Measurements from ENCODE around the gene ADAMTSL5. TPM values are rescaled to one million over a fixed set of nuclear protein-coding genes. Genes with fewer than 3 reads are reported as not detected.
A peak's percentile ranks its signal among the peaks of the same experiment; 100 is the strongest.

Gene ADAMTSL5
- total and polyA plus RNA-seq, 2 of the 13 experiments (the other 11 are each of a cell fraction or from before 2014, with no cell fraction given): 0.60 to 2.7 TPM

GRCh38 chr19:1478934-1479707, 33.7 kb downstream of the ADAMTSL5 start, which contains the start of gene C19orf25 (continued):
- TF ChIP-seq ZNF124 (CRISPR knock-in tag; IDR thresholded peaks at IDR 0.05) (0 out of 2 replicates have a peak, but pooled peaks have one; percentile 18), KLF13 (CRISPR knock-in tag; IDR thresholded peaks at IDR 0.05) (0 out of 2 replicates have a peak, but pooled peaks have one; percentile 27), SALL2 (CRISPR knock-in tag; IDR thresholded peaks at IDR 0.05) (no peak), ZBTB2 (CRISPR knock-in tag; IDR thresholded peaks at IDR 0.05; ENCODE audit: low read depth) (peak; percentile 83), FOXC1 (CRISPR knock-in tag; IDR thresholded peaks at IDR 0.05; ENCODE audit: borderline replicate concordance) (no peak; the same call in 1 of the 2 replicates), ZNF33B (CRISPR knock-in tag; IDR thresholded peaks at IDR 0.05) (peak; percentile 51; the same call in 1 of the 2 replicates), HMGA1 (CRISPR knock-in tag; conservative IDR thresholded peaks at IDR 0.05) (no peak), DNMT1 (CRISPR knock-in tag; IDR thresholded peaks at IDR 0.05) (peak; percentile 49; the same call in 1 of the 2 replicates), RFX1 (IDR thresholded peaks at IDR 0.05) (no peak), TEAD3 (CRISPR knock-in tag; optimal IDR thresholded peaks at IDR 0.05; ENCODE audit: borderline replicate concordance) (no peak), NCOA2 (CRISPR knock-in tag; IDR thresholded peaks at IDR 0.05) (no peak; the same call in 1 of the 2 replicates), FOSL2 (CRISPR knock-in tag; IDR thresholded peaks at IDR 0.05) (peak; percentile 13; the same call in 1 of the 2 replicates), NR2C2 (CRISPR knock-in tag; IDR thresholded peaks at IDR 0.05; ENCODE audit: borderline replicate concordance) (no peak; the same call in 1 of the 2 replicates), TERF1 (CRISPR knock-in tag; IDR thresholded peaks at IDR 0.05) (no peak), USF2 (IDR thresholded peaks at IDR 0.05; ENCODE audit: low read depth, low read length) (peak; percentile 92), USF2 (CRISPR knock-in tag; IDR thresholded peaks at IDR 0.05; ENCODE audit: borderline replicate concordance) (peak; percentile 95; the same call in 1 of the 2 replicates), ZNF780A (CRISPR knock-in tag; IDR thresholded peaks at IDR 0.05) (0 out of 2 replicates have a peak, but pooled peaks have one; percentile 37), GPN1 (CRISPR knock-in tag; IDR thresholded peaks at IDR 0.05; ENCODE audit: borderline replicate concordance) (no peak)
- TF ChIP-seq, protein P1, sequence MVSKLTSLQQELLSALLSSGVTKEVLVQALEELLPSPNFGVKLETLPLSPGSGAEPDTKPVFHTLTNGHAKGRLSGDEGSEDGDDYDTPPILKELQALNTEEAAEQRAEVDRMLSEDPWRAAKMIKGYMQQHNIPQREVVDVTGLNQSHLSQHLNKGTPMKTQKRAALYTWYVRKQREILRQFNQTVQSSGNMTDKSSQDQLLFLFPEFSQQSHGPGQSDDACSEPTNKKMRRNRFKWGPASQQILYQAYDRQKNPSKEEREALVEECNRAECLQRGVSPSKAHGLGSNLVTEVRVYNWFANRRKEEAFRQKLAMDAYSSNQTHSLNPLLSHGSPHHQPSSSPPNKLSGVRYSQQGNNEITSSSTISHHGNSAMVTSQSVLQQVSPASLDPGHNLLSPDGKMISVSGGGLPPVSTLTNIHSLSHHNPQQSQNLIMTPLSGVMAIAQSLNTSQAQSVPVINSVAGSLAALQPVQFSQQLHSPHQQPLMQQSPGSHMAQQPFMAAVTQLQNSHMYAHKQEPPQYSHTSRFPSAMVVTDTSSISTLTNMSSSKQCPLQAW (CRISPR knock-in tag; IDR thresholded peaks at IDR 0.05): no peak; the same call in 1 of the 2 replicates
- TF ChIP-seq, protein P2, sequence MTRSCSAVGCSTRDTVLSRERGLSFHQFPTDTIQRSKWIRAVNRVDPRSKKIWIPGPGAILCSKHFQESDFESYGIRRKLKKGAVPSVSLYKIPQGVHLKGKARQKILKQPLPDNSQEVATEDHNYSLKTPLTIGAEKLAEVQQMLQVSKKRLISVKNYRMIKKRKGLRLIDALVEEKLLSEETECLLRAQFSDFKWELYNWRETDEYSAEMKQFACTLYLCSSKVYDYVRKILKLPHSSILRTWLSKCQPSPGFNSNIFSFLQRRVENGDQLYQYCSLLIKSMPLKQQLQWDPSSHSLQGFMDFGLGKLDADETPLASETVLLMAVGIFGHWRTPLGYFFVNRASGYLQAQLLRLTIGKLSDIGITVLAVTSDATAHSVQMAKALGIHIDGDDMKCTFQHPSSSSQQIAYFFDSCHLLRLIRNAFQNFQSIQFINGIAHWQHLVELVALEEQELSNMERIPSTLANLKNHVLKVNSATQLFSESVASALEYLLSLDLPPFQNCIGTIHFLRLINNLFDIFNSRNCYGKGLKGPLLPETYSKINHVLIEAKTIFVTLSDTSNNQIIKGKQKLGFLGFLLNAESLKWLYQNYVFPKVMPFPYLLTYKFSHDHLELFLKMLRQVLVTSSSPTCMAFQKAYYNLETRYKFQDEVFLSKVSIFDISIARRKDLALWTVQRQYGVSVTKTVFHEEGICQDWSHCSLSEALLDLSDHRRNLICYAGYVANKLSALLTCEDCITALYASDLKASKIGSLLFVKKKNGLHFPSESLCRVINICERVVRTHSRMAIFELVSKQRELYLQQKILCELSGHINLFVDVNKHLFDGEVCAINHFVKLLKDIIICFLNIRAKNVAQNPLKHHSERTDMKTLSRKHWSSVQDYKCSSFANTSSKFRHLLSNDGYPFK (CRISPR knock-in tag; IDR thresholded peaks at IDR 0.05; ENCODE audit: borderline replicate concordance): peak; percentile 78; the same call in 1 of the 2 replicates

Measured in HepG2 (cell line).